Stimulated activated CD4-positive, alpha-beta T cell treated with anti-CD3 and anti-CD28 coated beads, Interleukin-12 subunit alpha, Interleukin-12 subunit beta, amount 100 ng/mL, for 4 hours (primary cell): ENCODE measurements around the gene MARCHF6.
"Not testable (repeated sequence)": the region's sequence is repeated elsewhere in the genome, so short reads cannot be mapped to it uniquely, and the experiment has no call there.

Experiments used
- DNase-seq: peaks from one replicate; pipeline ENCODE4 v3.0.0-alpha.2; 2020

Gene MARCHF6

GRCh38 chr5:10377081-10377480 lies 23.6 kb downstream of the MARCHF6 start:
- no peak for DNase-seq

- no peak for DNase-seq
Observed at GRCh38 chr5:10381803-10382202, 28.3 kb downstream of the MARCHF6 start.

- no peak for DNase-seq
Observed at GRCh38 chr5:10384483-10384882, 31.0 kb downstream of the MARCHF6 start.

GRCh38 chr5:10387690-10388089 lies 34.2 kb downstream of the MARCHF6 start:
- no peak for DNase-seq

GRCh38 chr5:10391130-10391529 lies 37.6 kb downstream of the MARCHF6 start:
- DNase-seq, result no peak

- DNase-seq, result not testable (repeated sequence)
Observed at GRCh38 chr5:10392567-10393328, 39.3 kb downstream of the MARCHF6 start.

GRCh38 chr5:10393491-10393890 lies 40.0 kb downstream of the MARCHF6 start:
- no peak for DNase-seq

- DNase-seq, result no peak
Observed at GRCh38 chr5:10396552-10396951, 43.1 kb downstream of the MARCHF6 start.

GRCh38 chr5:10399839-10400238 lies 46.3 kb downstream of the MARCHF6 start:
- no peak for DNase-seq

GRCh38 chr5:10400411-10400810 lies 46.9 kb downstream of the MARCHF6 start:
- DNase-seq, result no peak

- DNase-seq, result no peak
Observed at GRCh38 chr5:10400831-10401230, 47.3 kb downstream of the MARCHF6 start.

GRCh38 chr5:10401498-10401897 lies 48.0 kb downstream of the MARCHF6 start:
- no peak for DNase-seq
